HG03457 (cell line): ENCODE results near the gene BICC1.
"Not testable (repeated sequence)": the region's sequence is repeated elsewhere in the genome, so short reads cannot be mapped to it uniquely, and the experiment has no call there.

Source experiments
- ATAC-seq: cut with Tn5 transposase; IDR thresholded peaks from one replicate; pipeline ENCODE4 v1.9.1; 2021; ENCODE audit warnings: moderate number of reproducible peaks; ENCODE audit not compliant: unreplicated experiment

Gene BICC1

DNA sequence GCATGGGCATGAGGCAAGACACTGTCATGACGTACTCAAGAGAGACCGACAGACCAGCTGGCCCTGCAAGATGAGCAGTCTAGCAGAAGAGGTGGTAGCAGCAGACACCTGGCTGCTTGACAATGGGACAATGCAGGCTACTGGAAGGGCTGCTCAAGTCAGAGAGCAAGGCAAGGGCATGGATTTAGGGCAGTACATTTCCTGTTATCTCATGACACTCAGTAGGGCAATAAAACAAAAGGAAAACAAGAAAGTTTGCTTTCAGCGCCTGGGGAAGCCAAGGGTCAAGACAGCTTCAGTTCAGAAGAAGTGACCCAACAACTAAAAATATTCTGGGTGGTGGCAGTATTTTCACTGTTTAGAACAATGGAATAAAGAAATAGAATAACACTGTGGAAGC, 332.0 kb downstream of the BICC1 start:
- no peak for ATAC-seq

DNA sequence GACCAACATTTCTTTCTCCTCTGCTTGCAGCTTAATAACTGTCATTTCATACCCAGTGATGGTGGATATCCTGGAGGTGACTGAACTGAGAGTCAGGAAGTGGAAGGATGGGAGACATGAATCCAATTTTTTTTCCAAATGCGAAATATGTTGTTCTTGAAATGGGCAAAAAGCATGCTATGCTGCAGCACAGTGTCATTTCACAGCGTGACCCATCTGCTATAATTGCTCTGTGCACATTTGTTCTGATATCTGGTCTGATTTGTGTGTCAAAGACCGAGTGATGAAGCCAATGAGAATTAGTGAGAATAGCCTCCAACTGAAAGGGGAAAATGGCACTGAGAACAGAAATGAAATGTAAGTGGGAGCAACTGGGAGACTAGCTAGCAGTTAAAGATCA, 334.2 kb downstream of the BICC1 start:
- ATAC-seq, result no peak

- ATAC-seq, result no peak
Measured at GRCh38 chr10:58851606-58852005, 338.9 kb downstream of the BICC1 start.

GRCh38 chr10:58853668-58854067, 341.0 kb downstream of the BICC1 start:
- no peak for ATAC-seq

DNA sequence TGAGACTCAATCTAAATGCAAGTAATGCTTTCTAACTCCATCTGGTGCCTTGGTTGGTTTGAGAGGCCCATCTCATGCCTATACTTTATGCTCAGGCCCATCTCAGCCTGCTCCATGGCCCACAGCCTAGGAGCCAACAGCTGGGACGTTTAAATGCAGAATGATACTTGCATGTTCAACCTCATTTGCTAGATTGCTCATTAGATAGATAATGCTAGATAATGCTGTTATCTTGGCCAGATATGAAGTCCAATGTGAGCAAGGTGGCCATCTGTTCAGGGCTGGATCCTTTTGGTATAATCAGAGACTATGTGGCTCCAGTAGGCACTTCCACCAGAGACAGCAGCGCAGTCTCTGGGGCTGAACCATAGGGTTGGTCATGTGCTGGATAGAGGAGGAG, 342.1 kb downstream of the BICC1 start:
- no peak for ATAC-seq

DNA sequence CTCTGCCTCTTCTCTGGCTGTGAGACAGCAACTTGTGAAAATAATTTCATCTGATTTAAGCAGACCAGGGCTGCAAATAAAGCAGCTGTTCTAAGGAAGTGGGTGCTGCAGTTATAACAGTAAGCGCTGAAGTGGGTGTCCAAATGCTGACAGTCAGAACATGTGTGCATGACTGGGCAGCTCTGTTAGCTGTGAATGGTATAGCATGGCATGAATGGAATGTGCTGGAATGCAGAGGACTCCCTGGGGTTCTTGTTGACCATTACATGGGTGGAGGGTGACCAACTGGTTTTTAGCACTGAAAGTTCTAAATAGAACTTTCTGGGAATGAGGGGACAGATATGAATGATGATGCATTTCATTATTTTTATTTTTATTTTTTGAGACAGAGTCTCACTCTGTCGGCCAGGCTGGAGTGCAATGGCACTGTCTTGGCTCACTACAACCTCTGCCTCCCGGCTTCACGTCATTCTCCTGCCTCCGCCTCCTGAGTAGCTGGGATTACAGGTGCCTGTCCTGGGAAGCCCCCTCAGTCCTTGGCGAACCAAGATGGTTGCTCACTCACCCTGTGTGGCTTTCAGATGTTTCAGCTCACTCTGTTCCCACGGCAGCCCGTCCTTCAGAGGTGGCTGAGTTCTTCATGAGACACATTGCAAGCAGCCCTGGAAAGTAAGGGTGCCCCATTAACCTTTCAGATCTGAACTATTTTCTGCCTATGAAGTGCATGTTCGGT, 344.0 kb downstream of the BICC1 start:
- no peak for ATAC-seq

DNA sequence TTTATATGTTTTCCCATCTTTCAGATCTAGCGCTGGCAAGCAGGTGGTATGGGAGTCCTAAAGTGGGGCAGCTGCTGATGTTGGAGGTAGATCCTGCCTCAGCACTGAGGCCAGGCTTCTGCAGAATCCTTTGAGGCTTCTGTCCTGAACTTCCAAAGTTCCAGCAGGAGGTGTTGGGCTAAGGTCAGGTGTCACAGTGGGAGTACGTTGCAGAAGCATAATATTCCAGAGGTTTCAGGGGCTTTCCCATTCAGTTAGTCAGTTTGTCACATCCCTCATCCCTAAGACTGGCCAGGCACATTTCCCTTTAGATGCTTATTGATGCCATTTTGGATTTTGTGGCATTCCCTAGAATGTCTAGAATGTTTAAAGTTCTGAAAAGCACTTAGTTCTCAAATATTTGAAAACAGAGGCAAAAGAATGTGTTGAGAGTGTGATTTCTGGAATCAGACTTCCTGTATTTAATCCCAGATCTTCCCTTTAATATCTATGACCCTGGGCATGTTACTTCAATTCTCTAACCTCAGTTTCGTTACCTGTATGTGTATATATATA, 344.7 kb downstream of the BICC1 start:
- no peak for ATAC-seq

DNA sequence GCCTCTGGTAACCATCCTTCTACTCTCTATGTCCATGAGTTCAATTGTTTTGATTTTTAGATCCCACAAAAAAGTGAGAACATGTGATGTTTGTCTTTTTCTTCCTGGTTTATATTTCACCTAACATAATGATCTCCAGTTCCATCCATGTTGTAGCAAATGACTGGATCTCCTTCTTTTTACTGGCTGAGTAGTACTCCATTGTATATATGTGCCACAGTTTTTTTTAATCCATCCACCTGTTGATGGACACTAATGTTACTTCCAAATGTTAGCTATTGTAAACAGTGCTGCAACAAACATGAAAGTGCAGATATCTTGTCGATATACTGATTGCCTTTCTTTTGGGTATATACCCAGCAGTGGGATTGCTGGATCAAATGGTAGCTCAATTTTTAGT, 345.5 kb downstream of the BICC1 start:
- not testable (repeated sequence) for ATAC-seq

GRCh38 chr10:58859526-58859925, 346.9 kb downstream of the BICC1 start:
- no peak for ATAC-seq

GRCh38 chr10:58867683-58868082, 355.0 kb downstream of the BICC1 start:
- no peak for ATAC-seq

GRCh38 chr10:58868736-58869435, 356.2 kb downstream of the BICC1 start:
- ATAC-seq, result no peak

- no peak for ATAC-seq
Measured at GRCh38 chr10:58870070-58870469, 357.4 kb downstream of the BICC1 start.

DNA sequence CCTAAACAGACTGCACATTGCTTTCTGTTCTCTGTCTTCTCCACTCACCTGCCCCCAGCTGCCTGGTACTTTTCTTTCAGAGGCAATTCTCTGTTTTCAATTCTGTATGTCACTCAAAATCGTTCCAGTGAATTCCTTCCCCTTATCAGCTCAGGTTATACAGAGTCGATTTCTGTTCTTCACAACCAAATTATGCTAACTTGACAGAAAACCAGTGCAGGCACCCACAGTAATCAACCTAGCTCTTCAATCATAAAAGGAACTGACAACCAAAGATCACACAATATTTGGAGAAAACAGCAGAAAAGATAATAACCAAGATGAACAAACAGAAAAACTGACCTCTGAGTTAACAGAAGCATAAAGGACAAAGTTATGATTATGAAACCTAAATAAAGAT, 360.5 kb downstream of the BICC1 start:
- ATAC-seq, result no peak
